Endothelial cell of umbilical vein (primary cell): ENCODE measurements around the gene TTLL5. TPM values are rescaled to one million over a fixed set of nuclear protein-coding genes. Genes with fewer than 3 reads are reported as not detected.

Experiments
- BruUV-seq: library from RNA; stranded (reverse); fragments of 400-500 nt; replicated peaks from 2 replicates; lab custom pipeline; 2021; lab: Mats Ljungman, UMichigan
- CTCF ChIA-PET: fragments of 300-600, 350-600 bp; sonication (Branson Sonifier 250); formaldehyde crosslinking; loops from one replicate; lab custom pipeline; 2021; ENCODE audit warnings: antibody characterized with exemption, inconsistent platforms; lab: Charles Lee
- POLR2A ChIA-PET: fragments of 300-600, 350-600 bp; sonication (Branson Sonifier 250); formaldehyde crosslinking; loops from one replicate; lab custom pipeline; 2021; ENCODE audit warnings: antibody characterized with exemption, inconsistent platforms; lab: Charles Lee
- DNase-seq: peaks from one replicate; pipeline ENCODE4 v3.0.0-alpha.2; 2011; ENCODE audit warnings: low read depth, low spot score
- FAIRE-seq: peaks from 2 replicates; lab custom pipeline; 2011; peaks lifted over from hg19 to GRCh38; lab: Jason Lieb, UNC
- H2AFZ ChIP-seq: 2 replicates; pipeline ENCODE4 v1.6.0; 2012; ENCODE audit warnings: low read depth, low read length, control low read depth, inconsistent platforms
- H3K27ac ChIP-seq: 2 replicates; pipeline ENCODE4 v1.5.1; 2011; ENCODE audit warnings: low read depth, mild to moderate bottlenecking, control low read depth, low read length, moderate library complexity; ENCODE audit not compliant: insufficient read depth
- H3K27me3 ChIP-seq, 2 experiments: 2 replicates each; pipeline versions ENCODE4 v1.6.0 to v1.6.1; 2011; ENCODE audit warnings: low read length in 2 of 2, mixed read lengths in 1 of 2; ENCODE audit not compliant: control insufficient read depth in 2 of 2, insufficient read depth in 2 of 2
- H3K36me3 ChIP-seq, 2 experiments: 2 replicates in 1 of 2; 3 replicates in 1 of 2; pipeline ENCODE4 v1.5.1; 2011; ENCODE audit warnings: low read length in 2 of 2, mild to moderate bottlenecking in 1 of 2, moderate library complexity in 1 of 2; ENCODE audit not compliant: control insufficient read depth in 2 of 2, insufficient read depth in 2 of 2; ENCODE audit errors: extremely low read depth in 1 of 2
- H3K4me1 ChIP-seq: 3 replicates; pipeline ENCODE4 v1.5.1; 2011; ENCODE audit warnings: mild to moderate bottlenecking, low read length; ENCODE audit not compliant: control insufficient read depth, insufficient read depth; ENCODE audit errors: extremely low read depth
- H3K4me2 ChIP-seq: 2 replicates; pipeline ENCODE4 v1.6.1; 2011; ENCODE audit warnings: low read length, control low read depth, mixed read lengths; ENCODE audit not compliant: insufficient read depth
- H3K4me3 ChIP-seq, 3 experiments: fragments of 200-600 bp in 1 of 3; sonication (generic), shearing (Covaris generic) in 1 of 3; replicated peaks in 1 of 3; 2 replicates each; pipeline ENCODE4 v1.5.1; 2011 to 2016; ENCODE audit warnings: control low read depth in 3 of 3, low read length in 3 of 3, mild to moderate bottlenecking in 2 of 3, inconsistent platforms in 1 of 3, low read depth in 1 of 3, moderate library complexity in 1 of 3; ENCODE audit not compliant: insufficient read depth in 1 of 3
- H3K79me2 ChIP-seq: 2 replicates; pipeline ENCODE4 v1.6.0; 2012; ENCODE audit warnings: low read length, inconsistent platforms; ENCODE audit not compliant: control insufficient read depth, insufficient read depth
- H3K9ac ChIP-seq: replicated peaks from 2 replicates; pipeline ENCODE3; 2011; ENCODE audit warnings: low read length, control low read depth; ENCODE audit not compliant: insufficient read depth; ENCODE audit errors: extremely low read depth
- H3K9me1 ChIP-seq: replicated peaks from 3 replicates; pipeline ENCODE4 v1.6.0; 2011; ENCODE audit warnings: mild to moderate bottlenecking, low read length; ENCODE audit not compliant: control insufficient read depth, insufficient read depth; ENCODE audit errors: extremely low read depth
- H3K9me3 ChIP-seq: replicated peaks from 2 replicates; pipeline ENCODE4 v1.5.1; 2012; ENCODE audit warnings: low read length, inconsistent platforms; ENCODE audit not compliant: control insufficient read depth, insufficient read depth
- H4K20me1 ChIP-seq: replicated peaks from 2 replicates; pipeline ENCODE3; 2011; ENCODE audit warnings: mild to moderate bottlenecking, low read length; ENCODE audit not compliant: control insufficient read depth, insufficient read depth; ENCODE audit errors: extremely low read depth
- CTCF ChIP-seq, 2 donors: IDR thresholded peaks; 1 replicate in 1 of 2; 2 replicates in 1 of 2; pipeline ENCODE4 v1.5.1; 2011; ENCODE audit warnings: low read length in 2 of 2, mild to moderate bottlenecking in 2 of 2, moderate library complexity in 2 of 2, control low read depth in 1 of 2, inconsistent platforms in 1 of 2, low read depth in 1 of 2; ENCODE audit not compliant: insufficient read depth in 1 of 2; ENCODE audit errors: extremely low read depth in 1 of 2
- EZH2 ChIP-seq: IDR thresholded peaks from 2 replicates; pipeline ENCODE4 v1.6.1; 2012; ENCODE audit warnings: borderline replicate concordance, low read depth, mild to moderate bottlenecking, moderate library complexity, low read length, inconsistent platforms; ENCODE audit not compliant: severe bottlenecking
- FOS ChIP-seq: IDR thresholded peaks from 2 replicates; pipeline ENCODE4 v1.6.1; 2011; ENCODE audit warnings: mild to moderate bottlenecking, low read length, moderate library complexity, borderline replicate concordance; ENCODE audit not compliant: insufficient read depth
- GATA2 ChIP-seq: IDR thresholded peaks from 2 replicates; pipeline ENCODE4 v1.7.0; 2011; ENCODE audit warnings: low read depth, mild to moderate bottlenecking, moderate library complexity, mixed read lengths, low read length; ENCODE audit not compliant: insufficient read length, insufficient read depth
- JUN ChIP-seq: IDR thresholded peaks from 2 replicates; pipeline ENCODE4 v1.6.1; 2011; ENCODE audit warnings: borderline replicate concordance, low read depth; ENCODE audit not compliant: insufficient read length, insufficient read depth
- MAX ChIP-seq: IDR thresholded peaks from 2 replicates; pipeline ENCODE4 v1.6.1; 2011; ENCODE audit not compliant: insufficient read depth, insufficient read length
- MYC ChIP-seq: IDR thresholded peaks from one replicate; pipeline ENCODE4 v1.6.1; 2011; ENCODE audit warnings: mild to moderate bottlenecking, low read depth, low read length
- POLR2A ChIP-seq: IDR thresholded peaks from 2 replicates; pipeline ENCODE4 v1.6.1; 2012; ENCODE audit warnings: low read depth, mild to moderate bottlenecking, control low read depth, low read length
- POLR2AphosphoS5 ChIP-seq: IDR thresholded peaks from 2 replicates; pipeline ENCODE4 v1.6.1; 2012; ENCODE audit warnings: low read depth, mild to moderate bottlenecking, control low read depth, low read length, moderate library complexity; ENCODE audit not compliant: insufficient read depth
- dilution Hi-C: fragments of 300-500 bp; cut with MboI; formaldehyde crosslinking; loops from one replicate; pipeline ENCODE4 v1.15.0; 2019; ENCODE audit warnings: low sequenced_read_pairs; ENCODE audit not compliant: extremely low pct_ligation_motif_present
- intact Hi-C: fragments of 100-400 bp; cut with micrococcal nuclease; formaldehyde crosslinking; loops from one replicate; pipeline ENCODE4 v1.10.0; 2022
- polyA plus RNA-seq, 4 experiments: library from polyadenylated mRNA; depleted of rRNA in 3 of 4; stranded (reverse) in 3 of 4; unstranded in 1 of 4; fragments of >200 nt; gene quantifications; 2 replicates each; pipeline versions ENCODE4 v1.2.1 to v1.2.3, GENCODE V29; 2011 to 2012; ENCODE audit warnings: missing spikeins in 1 of 4
- total RNA-seq: library from RNA; stranded (reverse); gene quantifications from 2 replicates; pipeline ENCODE4 v1.2.3, GENCODE V29; 2021

The TTLL5 gene
- total and polyA plus RNA-seq, 2 donors (not counting 3 experiments of a cell fraction or from before 2014, with no cell fraction given), result 33.2 to 93.6 TPM

- CTCF ChIA-PET, result interaction anchor here (1.4 kb wide), 1 partner anchor 11 kb away, joined by 8 read pairs; no protein-coding TSS in a partner anchor
- no peaks in the 10 kb centered on the region for H3K9me1 ChIP-seq
- H3K27me3 ChIP-seq, result peaks cover 0 to 6% of the 10 kb centered on the region in 2 experiments
- no TSS peak for BruUV-seq
- dilution Hi-C loops, result no loop called here
- H4K20me1 ChIP-seq, result no peaks in the 10 kb centered on the region
- no peak overlapping the region for H3K4me2 ChIP-seq
- H3K9ac ChIP-seq, result no peak overlapping the region
- POLR2A ChIA-PET, result no interaction called here
- TF ChIP-seq EZH2, result no peak
- TF ChIP-seq MYC, result no peak
- no peak for TF ChIP-seq FOS
- TF ChIP-seq GATA2, result no peak
- TF ChIP-seq JUN, result no peak
- no peak for TF ChIP-seq POLR2AphosphoS5
- TF ChIP-seq POLR2A, result no peak
- no peak for TF ChIP-seq CTCF (IDR thresholded peaks at IDR 0.05; ENCODE audit: extremely low read depth in 1 of 2, insufficient read depth in 1 of 2, low read depth in 1 of 2, low read length in 2 of 2)
- no peak for TF ChIP-seq MAX
- H3K9me3 ChIP-seq, result no peaks in the 10 kb centered on the region
- H3K27ac ChIP-seq, result no peak overlapping the region
- intact Hi-C loops, result no loop called here
- H3K36me3 ChIP-seq, result no peaks in the 10 kb centered on the region
- no peaks in the 10 kb centered on the region for H3K79me2 ChIP-seq
- no peaks in the 10 kb centered on the region for H3K4me1 ChIP-seq
- DNase-seq, result no peak
- no peak overlapping the region for H3K4me3 ChIP-seq
- no peak overlapping the region for H2AFZ ChIP-seq
- no peak for FAIRE-seq
Observed at GRCh38 chr14:75625034-75625433, 36.0 kb upstream of the TTLL5 start.
